Activated CD8-positive, alpha-beta memory T cell treated with anti-CD3 and anti-CD28 coated beads for 36 hours (primary cell): ENCODE results near the gene SRR. TPM values are rescaled to one million over a fixed set of nuclear protein-coding genes. Genes with fewer than 3 reads are reported as not detected.

Source experiments
- CTCF ChIA-PET: fragments of 350-600 bp; sonication (Branson Sonifier 250); formaldehyde crosslinking; loops from one replicate; lab custom pipeline; 2021; ENCODE audit warnings: antibody characterized with exemption; lab: Charles Lee
- POLR2A ChIA-PET: fragments of 350-600 bp; sonication (Branson Sonifier 250); formaldehyde crosslinking; loops from one replicate; lab custom pipeline; 2021; ENCODE audit warnings: antibody characterized with exemption; lab: Charles Lee
- total RNA-seq, 2 experiments: library from RNA; stranded (reverse); gene quantifications; one replicate each; pipeline ENCODE4 v1.2.3, GENCODE V29; 2021

The SRR gene
- total RNA-seq, result 10 to 100 TPM; 10.1 to 14.0 TPM

GRCh38 chr17:2303204-2304188 is at the start of gene SRR, which contains the start of gene SMG6:
TSS of gene SRR (plus strand) at chr17:2303950. CDS start at chr17:2315561, 11,611 bp downstream.
TSS of gene SMG6 (minus strand) at chr17:2303785. CDS start at chr17:2303720, 65 bp downstream.
- CTCF ChIA-PET, result interaction anchor here (0.6 to 1.4 kb wide), 3 partner anchors 15 to 50 kb away, joined by 3 to 4 read pairs (median 3); partner anchors contain the start of gene TSR1
- POLR2A ChIA-PET, result interaction anchor here (0.6 to 1.6 kb wide), 5 partner anchors 31 to 219 kb away, joined by 4 to 9 read pairs (median 4); partner anchors contain the start of gene TSR1

- POLR2A ChIA-PET, result interaction anchor here (0.6 to 2.0 kb wide), 2 partner anchors 44 to 203 kb away, joined by 4 to 5 read pairs; no protein-coding TSS in a partner anchor
- CTCF ChIA-PET, result interaction anchor here (0.7 to 2.6 kb wide), 6 partner anchors 10 to 204 kb away, joined by 3 to 15 read pairs (median 5); partner anchors contain the start of gene HIC1
These were observed 44.9 kb upstream of the SRR start for GRCh38 chr17:2258830-2259229.

- CTCF ChIA-PET, result interaction anchor here (0.6 to 2.6 kb wide), 8 partner anchors 9 to 1275 kb away, joined by 3 to 15 read pairs (median 4); partner anchors contain the start of gene HIC1
- POLR2A ChIA-PET, result interaction anchor here (1.3 to 2.0 kb wide), 3 partner anchors 13 to 204 kb away, joined by 5 read pairs; no protein-coding TSS in a partner anchor
These were observed 43.8 kb upstream of the SRR start for GRCh38 chr17:2259769-2260536.

GRCh38 chr17:2262135-2262587 is 41.6 kb upstream of the SRR start:
- POLR2A ChIA-PET, result no interaction called here

GRCh38 chr17:2263183-2264066 is 40.3 kb upstream of the SRR start:
- CTCF ChIA-PET, result interaction anchor here (0.9 to 2.3 kb wide), 5 partner anchors 10 to 209 kb away, joined by 4 to 8 read pairs (median 6); partner anchors contain the start of gene HIC1
- POLR2A ChIA-PET, result interaction anchor here (1.1 to 2.2 kb wide), 5 partner anchors 9 to 210 kb away, joined by 3 to 19 read pairs (median 6); partner anchors contain the start of gene HIC1

More at GRCh38 chr17:2262135-2262587, 41.6 kb upstream of the SRR start:
- CTCF ChIA-PET, result interaction anchor here (0.7 to 2.3 kb wide), 5 partner anchors 8 to 207 kb away, joined by 3 to 7 read pairs (median 3); partner anchors contain the start of gene HIC1

GRCh38 chr17:2264067-2264860 is 39.5 kb upstream of the SRR start:
- ChIA-PET POLR2A (interaction anchor here (0.7 to 2.2 kb wide), 7 partner anchors 10 to 211 kb away, joined by 3 to 19 read pairs (median 5); partner anchors contain the start of genes HIC1 and SMG6), CTCF (interaction anchor here (1.4 to 3.0 kb wide), 6 partner anchors 11 to 211 kb away, joined by 4 to 16 read pairs (median 6); partner anchors contain the start of gene HIC1)

- CTCF ChIA-PET, result interaction anchor here (1.1 to 3.0 kb wide), 4 partner anchors 8 to 212 kb away, joined by 3 to 16 read pairs (median 4); partner anchors contain the start of gene HIC1
- POLR2A ChIA-PET, result interaction anchor here (1.1 to 3.5 kb wide), 3 partner anchors 12 to 209 kb away, joined by 3 to 30 read pairs (median 5); partner anchors contain the start of gene SMG6
These were observed 38.6 kb upstream of the SRR start for GRCh38 chr17:2265166-2265565.

- ChIA-PET POLR2A (interaction anchor here (1.1 to 3.5 kb wide), 3 partner anchors 13 to 210 kb away, joined by 3 to 30 read pairs (median 3); partner anchors contain the start of gene SGSM2), CTCF (interaction anchor here (0.8 to 3.0 kb wide), 7 partner anchors 9 to 215 kb away, joined by 3 to 16 read pairs (median 4); partner anchors contain the start of gene HIC1)
These were observed 37.5 kb upstream of the SRR start for GRCh38 chr17:2266045-2266864.

GRCh38 chr17:2266865-2267228 is 36.9 kb upstream of the SRR start:
- CTCF ChIA-PET, result interaction anchor here (0.8 to 3.0 kb wide), 5 partner anchors 13 to 215 kb away, joined by 3 to 16 read pairs (median 4); no protein-coding TSS in a partner anchor
- POLR2A ChIA-PET, result interaction anchor here (1.2 to 3.5 kb wide), 2 partner anchors 14 to 70 kb away, joined by 3 to 30 read pairs; partner anchors contain the start of gene SGSM2

- ChIA-PET POLR2A (interaction anchor here (1.2 to 3.5 kb wide), 2 partner anchors 14 to 70 kb away, joined by 3 to 30 read pairs; partner anchors contain the start of gene SGSM2), CTCF (interaction anchor here (1.2 to 3.0 kb wide), 6 partner anchors 14 to 214 kb away, joined by 3 to 16 read pairs (median 4); no protein-coding TSS in a partner anchor)
These were observed 36.4 kb upstream of the SRR start for GRCh38 chr17:2267354-2267753.

GRCh38 chr17:2271985-2272702 is 31.6 kb upstream of the SRR start:
- CTCF ChIA-PET, result interaction anchor here (0.8 to 1.8 kb wide), 5 partner anchors 10 to 217 kb away, joined by 3 to 6 read pairs (median 3); partner anchors contain the start of gene HIC1
- POLR2A ChIA-PET, result interaction anchor here (0.8 to 1.2 kb wide), 2 partner anchors 12 to 32 kb away, joined by 4 to 5 read pairs; partner anchors contain the start of genes SMG6 and SRR

- ChIA-PET CTCF (no interaction called here), POLR2A (no interaction called here)
These were observed 29.3 kb upstream of the SRR start for GRCh38 chr17:2274414-2274813.

GRCh38 chr17:2275722-2276121 is 28.0 kb upstream of the SRR start:
- POLR2A ChIA-PET, result no interaction called here
- CTCF ChIA-PET, result interaction anchor here (1.6 kb wide), 1 partner anchor 221 kb away, joined by 5 read pairs; the partner anchor contains the start of gene HIC1
